Kidney (tissue), 14 donors: ENCODE data around the gene ARAF. TPM values are rescaled to one million over a fixed set of nuclear protein-coding genes. Genes with fewer than 3 reads are reported as not detected.

Experiments
- DNase-seq, 5 donors: peaks; one replicate each; pipeline ENCODE4 v3.0.0-alpha.2; 2013 to 2020
- FAIRE-seq: peaks from 2 replicates; lab custom pipeline; 2012; peaks lifted over from hg19 to GRCh38; lab: Jason Lieb, UNC
- H3K27ac ChIP-seq, 2 donors: one replicate each; pipeline ENCODE4 v1.7.0; 2013; ENCODE audit warnings: low read depth in 2 of 2, low read length in 2 of 2, inconsistent platforms in 1 of 2
- H3K27me3 ChIP-seq: one replicate; pipeline ENCODE4 v1.7.1; 2013; ENCODE audit warnings: low read length, inconsistent platforms; ENCODE audit not compliant: control insufficient read depth, insufficient read depth
- H3K36me3 ChIP-seq, 3 donors: one replicate each; pipeline versions ENCODE4 v1.7.0 to v1.7.1; 2013; ENCODE audit warnings: low read length in 3 of 3, control low read depth in 1 of 3, inconsistent platforms in 1 of 3; ENCODE audit not compliant: insufficient read depth in 3 of 3, control insufficient read depth in 2 of 3
- H3K4me1 ChIP-seq, 3 donors: one replicate each; pipeline versions ENCODE4 v1.7.0 to v1.7.1; 2013; ENCODE audit warnings: low read length in 3 of 3, inconsistent platforms in 1 of 3, low read depth in 1 of 3; ENCODE audit not compliant: control insufficient read depth in 2 of 3, insufficient read depth in 2 of 3
- H3K4me3 ChIP-seq, 3 donors: one replicate each; pipeline versions ENCODE4 v1.7.0 to v1.8.1; 2013; ENCODE audit warnings: low read length in 3 of 3, control low read depth in 1 of 3, inconsistent platforms in 1 of 3
- H3K9ac ChIP-seq, 3 donors: one replicate each; pipeline versions ENCODE4 v1.7.0 to v1.7.1; 2013; ENCODE audit warnings: low read length in 3 of 3, control low read depth in 1 of 3, inconsistent platforms in 1 of 3
- H3K9me3 ChIP-seq, 3 donors: one replicate each; pipeline versions ENCODE4 v1.7.0 to v1.7.1; 2013; ENCODE audit warnings: low read length in 3 of 3, control low read depth in 1 of 3, inconsistent platforms in 1 of 3; ENCODE audit not compliant: control insufficient read depth in 2 of 3, insufficient read depth in 1 of 3
- CTCF ChIP-seq: IDR thresholded peaks from 3 replicates; pipeline ENCODE4 v1.5.1; 2012; ENCODE audit warnings: mild to moderate bottlenecking, moderate library complexity, borderline replicate concordance; ENCODE audit not compliant: insufficient read depth; ENCODE audit errors: extremely low read depth
- intact Hi-C: fragments of 100-400 bp; cut with DNase I; formaldehyde crosslinking; loops from one replicate; pipeline ENCODE4 v1.11.1; 2022
- polyA plus RNA-seq: library from polyadenylated mRNA; stranded (reverse); fragments of 350-450 nt; fragmentation: Illumina TruSeq; extraction: RNeasy Lipid Tissue Mini Kit (QIAGEN cat#74804); gene quantifications from one replicate; pipeline ENCODE4 v1.2.3, GENCODE V29; 2014; ENCODE audit warnings: low read depth, low replicate concordance; ENCODE audit not compliant: insufficient read depth
- total RNA-seq: library from RNA; stranded (reverse); fragmentation: NEBNext Ultra II Directional; extraction: Animal tissue kit (Norgen Biotek cat#: 25700); gene quantifications from one replicate; pipeline ENCODE4 v1.2.1, GENCODE V29; 2021
- donor health status: control.
- donor health status: control.
- donor health status: control.
- donor health status: control.
- donor health status: control.
- donor health status: DM: yes; HTN: yes; CAD: no.
- donor health status: Normal renal cell carcinoma (clear cell type).

Gene ARAF
- total and polyA plus RNA-seq, 2 donors from 2014 or later, result 79.4 to 105 TPM

GRCh38 chrX:47578692-47579091, 17.7 kb downstream of the ARAF start:
- DNase-seq, result peak in 2 of 5 donors; percentile 13 to 43
- H3K9ac ChIP-seq, result no peak overlapping the region
- H3K36me3 ChIP-seq, result no peaks in the 10 kb centered on the region
- no peak for TF ChIP-seq CTCF
- H3K4me1 ChIP-seq, result peaks cover 0 to 4% (median 0%) of the 10 kb centered on the region in 3 donors
- intact Hi-C loops, result no loop called here
- no peaks in the 10 kb centered on the region for H3K9me3 ChIP-seq
- no peaks in the 10 kb centered on the region for H3K27me3 ChIP-seq
- no peak overlapping the region for H3K4me3 ChIP-seq
- H3K27ac ChIP-seq, result no peak overlapping the region
- FAIRE-seq, result no peak

GRCh38 chrX:47579537-47579936, 18.5 kb downstream of the ARAF start:
- Histone ChIP-seq H3K4me3 (no peak overlapping the region), H3K27ac (no peak overlapping the region), H3K9me3 (no peaks in the 10 kb centered on the region), H3K9ac (no peak overlapping the region), H3K4me1 (peaks cover 0 to 4% (median 0%) of the 10 kb centered on the region in 3 donors), H3K36me3 (no peaks in the 10 kb centered on the region), H3K27me3 (no peaks in the 10 kb centered on the region)
- no peak for DNase-seq
- intact Hi-C loops, result no loop called here
- TF ChIP-seq CTCF, result no peak
- no peak for FAIRE-seq

- Histone ChIP-seq H3K27me3 (no peaks in the 10 kb centered on the region), H3K4me3 (peak within 1 kb of the TSS; percentile 33 to 46 (median 42)), H3K27ac (peak within 1 kb of the TSS in 1 of 2 donors; percentile 63), H3K4me1 (peaks cover 0 to 4% (median 0%) of the 10 kb centered on the region in 3 donors), H3K9me3 (no peaks in the 10 kb centered on the region), H3K9ac (peak within 1 kb of the TSS; percentile 26 to 41 (median 26)), H3K36me3 (no peaks in the 10 kb centered on the region)
- FAIRE-seq (no peak), DNase-seq (peak; percentile 82 to 96 (median 90))
- no peak for TF ChIP-seq CTCF
- intact Hi-C loops, result no loop called here
Measured at GRCh38 chrX:47581731-47582647, 21.0 kb downstream of the ARAF start, which contains the start of gene TIMP1. TIMP1 (plus strand) TSS chrX:47582436; CDS start chrX:47583416, 980 bp downstream.
